AG04449 (cell line): ENCODE measurements around the gene UMAD1.
"Not testable (repeated sequence)": the region's sequence is repeated elsewhere in the genome, so short reads cannot be mapped to it uniquely, and the experiment has no call there.

Experiments used
- CTCF ChIA-PET: fragments of 350-600 bp; formaldehyde crosslinking; extraction: SDS; loops from one replicate; lab custom pipeline; 2021; ENCODE audit warnings: antibody characterized with exemption; lab: Yijun Ruan, JAX
- POLR2A ChIA-PET: fragments of 400-600, 350-600 bp; formaldehyde crosslinking; extraction: SDS; loops from one replicate; lab custom pipeline; 2020; ENCODE audit warnings: antibody characterized with exemption, inconsistent platforms; lab: Yijun Ruan, JAX
- DNase-seq: peaks from one replicate; pipeline ENCODE4 v3.0.0-alpha.2; 2010; ENCODE audit warnings: low read depth, low spot score
- H3K4me3 ChIP-seq: 2 replicates; pipeline ENCODE4 v1.5.1; 2011; ENCODE audit warnings: low read depth, mild to moderate bottlenecking, control low read depth, low read length
- TF ChIP-seq, protein P1 (sequence below): IDR thresholded peaks from one replicate; pipeline ENCODE4 v1.5.1; 2011; ENCODE audit warnings: mild to moderate bottlenecking, moderate library complexity, low read length, control low read depth, inconsistent platforms; ENCODE audit not compliant: insufficient read depth; ENCODE audit errors: missing control alignments

The UMAD1 gene

GRCh38 chr7:7654964-7655715, 14.6 kb downstream of the UMAD1 start:
- ChIA-PET POLR2A (no interaction called here), CTCF (interaction anchor here (1.4 to 2.5 kb wide), 2 partner anchors 10 to 26 kb away, joined by 3 to 6 read pairs; no protein-coding TSS in a partner anchor)
- TF ChIP-seq, protein P1, sequence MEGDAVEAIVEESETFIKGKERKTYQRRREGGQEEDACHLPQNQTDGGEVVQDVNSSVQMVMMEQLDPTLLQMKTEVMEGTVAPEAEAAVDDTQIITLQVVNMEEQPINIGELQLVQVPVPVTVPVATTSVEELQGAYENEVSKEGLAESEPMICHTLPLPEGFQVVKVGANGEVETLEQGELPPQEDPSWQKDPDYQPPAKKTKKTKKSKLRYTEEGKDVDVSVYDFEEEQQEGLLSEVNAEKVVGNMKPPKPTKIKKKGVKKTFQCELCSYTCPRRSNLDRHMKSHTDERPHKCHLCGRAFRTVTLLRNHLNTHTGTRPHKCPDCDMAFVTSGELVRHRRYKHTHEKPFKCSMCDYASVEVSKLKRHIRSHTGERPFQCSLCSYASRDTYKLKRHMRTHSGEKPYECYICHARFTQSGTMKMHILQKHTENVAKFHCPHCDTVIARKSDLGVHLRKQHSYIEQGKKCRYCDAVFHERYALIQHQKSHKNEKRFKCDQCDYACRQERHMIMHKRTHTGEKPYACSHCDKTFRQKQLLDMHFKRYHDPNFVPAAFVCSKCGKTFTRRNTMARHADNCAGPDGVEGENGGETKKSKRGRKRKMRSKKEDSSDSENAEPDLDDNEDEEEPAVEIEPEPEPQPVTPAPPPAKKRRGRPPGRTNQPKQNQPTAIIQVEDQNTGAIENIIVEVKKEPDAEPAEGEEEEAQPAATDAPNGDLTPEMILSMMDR, result no peak
- no peak overlapping the region for H3K4me3 ChIP-seq
- no peak for DNase-seq

GRCh38 chr7:7656459-7656858, 15.9 kb downstream of the UMAD1 start:
- CTCF ChIA-PET, result interaction anchor here (2.5 kb wide), 1 partner anchor 12 kb away, joined by 6 read pairs; no protein-coding TSS in a partner anchor
- POLR2A ChIA-PET, DNase-seq, H3K4me3 ChIP-seq: not testable (repeated sequence)

DNA sequence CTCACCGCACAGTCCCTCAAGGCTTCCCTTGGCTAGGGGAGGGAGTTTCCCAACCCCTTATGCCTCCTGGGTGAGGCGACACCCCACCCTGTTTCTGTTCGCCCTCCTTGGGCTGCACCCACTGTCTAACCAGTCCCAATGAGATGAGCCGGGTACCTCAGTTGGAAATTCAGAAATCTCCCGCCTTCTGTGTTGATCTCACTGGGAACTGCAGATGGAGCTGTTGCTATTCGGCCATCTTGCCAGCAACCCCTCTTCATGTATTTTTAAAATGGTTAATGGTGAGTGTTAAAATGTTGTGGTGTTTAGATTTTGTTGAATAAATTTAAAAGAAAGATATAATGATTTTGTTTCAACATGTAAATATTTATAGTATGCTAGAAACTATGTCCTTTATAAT, 22.0 kb downstream of the UMAD1 start:
- ChIA-PET POLR2A (no interaction called here), CTCF (interaction anchor here (0.6 to 1.7 kb wide), 3 partner anchors 10 to 98 kb away, joined by 3 to 5 read pairs (median 3); no protein-coding TSS in a partner anchor)
- H3K4me3 ChIP-seq, result no peak overlapping the region
- TF ChIP-seq, protein P1, result peak; percentile 30
- no peak for DNase-seq

DNA sequence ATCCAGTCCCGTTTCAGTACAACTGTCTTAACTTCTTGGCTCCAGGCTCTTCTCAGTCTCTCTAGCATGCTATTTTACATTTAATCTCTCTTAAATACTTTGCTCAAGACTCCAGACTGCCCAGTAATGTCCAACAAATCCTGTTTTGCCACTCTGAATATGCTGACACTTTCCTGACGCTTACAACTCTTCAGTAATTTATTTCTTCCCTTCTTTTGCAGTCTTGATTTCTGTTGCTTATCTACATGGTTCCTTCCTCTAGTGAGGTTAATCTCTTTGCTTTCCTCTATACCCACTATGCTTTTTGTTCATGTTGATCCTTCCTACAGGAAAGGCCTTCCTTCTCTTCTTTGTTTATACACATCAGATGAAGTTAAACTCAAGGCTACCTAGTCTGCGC, 23.7 kb downstream of the UMAD1 start:
- ChIA-PET CTCF (interaction anchor here (1.7 kb wide), 2 partner anchors 12 to 17 kb away, joined by 3 to 7 read pairs; no protein-coding TSS in a partner anchor), POLR2A (no interaction called here)
- DNase-seq, result no peak
- TF ChIP-seq, protein P1, result no peak
- H3K4me3 ChIP-seq, result no peak overlapping the region

GRCh38 chr7:7665031-7665430, 24.5 kb downstream of the UMAD1 start:
- CTCF ChIA-PET, result interaction anchor here (1.7 to 3.8 kb wide), 2 partner anchors 16 kb away, joined by 7 to 20 read pairs; no protein-coding TSS in a partner anchor
- POLR2A ChIA-PET, result interaction anchor here (0.6 kb wide), 1 partner anchor 221 kb away, joined by 3 read pairs; no protein-coding TSS in a partner anchor
- H3K4me3 ChIP-seq, result no peak overlapping the region
- DNase-seq, result no peak
- TF ChIP-seq, protein P1, result no peak

- DNase-seq, result no peak
- POLR2A ChIA-PET, result no interaction called here
- no peak overlapping the region for H3K4me3 ChIP-seq
- TF ChIP-seq, protein P1, result no peak
- CTCF ChIA-PET, result interaction anchor here (1.8 to 3.8 kb wide), 2 partner anchors 14 to 93 kb away, joined by 8 to 20 read pairs; no protein-coding TSS in a partner anchor
Observed at GRCh38 chr7:7667187-7667586, 26.6 kb downstream of the UMAD1 start.
